DND-41 (cell line): Measurements from ENCODE around the gene ZNF808.
"Not testable (repeated sequence)": the region's sequence is repeated elsewhere in the genome, so short reads cannot be mapped to it uniquely, and the experiment has no call there.

ENCODE experiments used
- ATAC-seq: fragments of 200-7000 bp; cut with Tn5 transposase; 3 replicates; pipeline ENCODE4 v1.9.1; 2021; ENCODE audit warnings: low read depth; ENCODE audit not compliant: insufficient read depth
- DNase-seq: peaks from one replicate; pipeline ENCODE4 v3.0.0-alpha.2; 2020
- H2AFZ ChIP-seq: 2 replicates; pipeline ENCODE4 v1.6.0; 2012; ENCODE audit warnings: low read depth, low read length
- H3K27ac ChIP-seq: 2 replicates; pipeline ENCODE4 v1.5.1; 2012; ENCODE audit warnings: low read length, inconsistent platforms
- H3K27me3 ChIP-seq: fragments of 200-600 bp; sonication (generic); 2 replicates; pipeline ENCODE4 v1.6.0; 2012; ENCODE audit warnings: low read length, mild to moderate bottlenecking, inconsistent platforms; ENCODE audit not compliant: insufficient read depth, poor library complexity
- H3K36me3 ChIP-seq: 2 replicates; pipeline ENCODE4 v1.5.1; 2012; ENCODE audit warnings: low read length, inconsistent platforms; ENCODE audit not compliant: insufficient read depth
- H3K4me1 ChIP-seq: 2 replicates; pipeline ENCODE4 v1.5.1; 2012; ENCODE audit warnings: mild to moderate bottlenecking, low read length; ENCODE audit not compliant: insufficient read depth
- H3K4me2 ChIP-seq: 2 replicates; pipeline ENCODE4 v1.6.0; 2012; ENCODE audit warnings: mild to moderate bottlenecking, moderate library complexity, low read length, inconsistent platforms; ENCODE audit not compliant: insufficient read depth
- H3K4me3 ChIP-seq, 2 experiments: fragments of 200-600 bp in 1 of 2; shearing (Covaris generic) in 1 of 2; 2 replicates each; pipeline ENCODE4 v1.5.1; 2012 to 2016; ENCODE audit warnings: inconsistent platforms in 2 of 2, low read length in 2 of 2, mild to moderate bottlenecking in 2 of 2, low read depth in 1 of 2, moderate library complexity in 1 of 2
- H3K79me2 ChIP-seq: 2 replicates; pipeline ENCODE4 v1.6.0; 2012; ENCODE audit warnings: low read length, inconsistent platforms; ENCODE audit not compliant: insufficient read depth
- H3K9ac ChIP-seq: 2 replicates; pipeline ENCODE4 v1.6.0; 2012; ENCODE audit warnings: low read depth, mild to moderate bottlenecking, inconsistent platforms, low read length, moderate library complexity
- H3K9me3 ChIP-seq: 2 replicates; pipeline ENCODE4 v1.5.1; 2012; ENCODE audit warnings: low read length, moderate library complexity, mild to moderate bottlenecking, inconsistent platforms; ENCODE audit not compliant: insufficient read depth, severe bottlenecking
- H4K20me1 ChIP-seq: 2 replicates; pipeline ENCODE4 v1.6.0; 2012; ENCODE audit warnings: low read length; ENCODE audit not compliant: insufficient read depth
- EZH2 ChIP-seq: IDR thresholded peaks from 3 replicates; pipeline ENCODE4 v1.6.1; 2012; ENCODE audit warnings: borderline replicate concordance, low read depth, mild to moderate bottlenecking, moderate library complexity, low read length, inconsistent platforms; ENCODE audit not compliant: severe bottlenecking
- TF ChIP-seq, protein P1 (sequence below): IDR thresholded peaks from 2 replicates; pipeline ENCODE4 v1.5.1; 2012; ENCODE audit warnings: borderline replicate concordance, low read length, moderate library complexity, mild to moderate bottlenecking; ENCODE audit not compliant: poor library complexity, severe bottlenecking; ENCODE audit errors: extremely low read depth

Gene ZNF808

DNA sequence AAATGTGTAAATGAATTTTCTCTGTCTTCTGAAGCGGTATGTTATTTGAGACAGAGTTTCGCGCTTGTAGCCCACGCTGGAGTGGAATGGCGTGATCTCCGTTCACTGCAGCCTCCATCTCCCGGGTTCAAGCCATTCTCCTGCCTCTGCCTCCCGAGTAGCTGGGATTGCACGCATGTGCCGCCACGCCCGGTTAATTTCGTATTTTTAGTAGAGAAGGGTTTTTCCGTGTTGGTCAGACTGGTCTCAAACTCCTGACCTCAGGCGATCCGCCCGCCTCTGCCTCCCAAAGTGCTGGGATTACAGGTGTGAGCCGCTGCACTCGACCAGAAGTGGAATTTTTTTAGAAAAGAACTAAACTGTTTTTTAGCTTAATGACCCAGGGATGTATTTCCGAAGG, 3.4 kb upstream of the ZNF808 start:
- Histone ChIP-seq H3K79me2 (peaks cover 16% of the 10 kb centered on the region), H3K27me3 (no peaks in the 10 kb centered on the region), H3K4me3 (no peak overlapping the region), H2AFZ (no peak overlapping the region), H3K27ac (no peak overlapping the region), H3K9ac (no peak overlapping the region), H3K9me3 (no peaks in the 10 kb centered on the region), H3K4me2 (no peak overlapping the region), H3K36me3 (no peaks in the 10 kb centered on the region), H3K4me1 (peaks cover 19% of the 10 kb centered on the region), H4K20me1 (peaks cover 2% of the 10 kb centered on the region; the same call in 1 of the 2 replicates)
- no peak for DNase-seq
- TF ChIP-seq EZH2, result no peak
- TF ChIP-seq, protein P1, sequence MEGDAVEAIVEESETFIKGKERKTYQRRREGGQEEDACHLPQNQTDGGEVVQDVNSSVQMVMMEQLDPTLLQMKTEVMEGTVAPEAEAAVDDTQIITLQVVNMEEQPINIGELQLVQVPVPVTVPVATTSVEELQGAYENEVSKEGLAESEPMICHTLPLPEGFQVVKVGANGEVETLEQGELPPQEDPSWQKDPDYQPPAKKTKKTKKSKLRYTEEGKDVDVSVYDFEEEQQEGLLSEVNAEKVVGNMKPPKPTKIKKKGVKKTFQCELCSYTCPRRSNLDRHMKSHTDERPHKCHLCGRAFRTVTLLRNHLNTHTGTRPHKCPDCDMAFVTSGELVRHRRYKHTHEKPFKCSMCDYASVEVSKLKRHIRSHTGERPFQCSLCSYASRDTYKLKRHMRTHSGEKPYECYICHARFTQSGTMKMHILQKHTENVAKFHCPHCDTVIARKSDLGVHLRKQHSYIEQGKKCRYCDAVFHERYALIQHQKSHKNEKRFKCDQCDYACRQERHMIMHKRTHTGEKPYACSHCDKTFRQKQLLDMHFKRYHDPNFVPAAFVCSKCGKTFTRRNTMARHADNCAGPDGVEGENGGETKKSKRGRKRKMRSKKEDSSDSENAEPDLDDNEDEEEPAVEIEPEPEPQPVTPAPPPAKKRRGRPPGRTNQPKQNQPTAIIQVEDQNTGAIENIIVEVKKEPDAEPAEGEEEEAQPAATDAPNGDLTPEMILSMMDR, result no peak
- no peak for ATAC-seq

- H3K4me2 ChIP-seq, result peak overlapping the region; percentile 95
- H3K9me3 ChIP-seq, result no peaks in the 10 kb centered on the region
- H2AFZ ChIP-seq, result peak overlapping the region; percentile 85
- peak; percentile 20 for DNase-seq
- H3K36me3 ChIP-seq, result no peaks in the 10 kb centered on the region
- H4K20me1 ChIP-seq, result peaks cover 3% of the 10 kb centered on the region; the same call in 1 of the 2 replicates
- TF ChIP-seq, protein P1, result no peak
- TF ChIP-seq EZH2, result no peak
- H3K4me3 ChIP-seq, result peak overlapping the region; percentile 64 to 74
- H3K79me2 ChIP-seq, result peaks cover 52% of the 10 kb centered on the region
- peak overlapping the region; percentile 79 for H3K9ac ChIP-seq
- no peaks in the 10 kb centered on the region for H3K27me3 ChIP-seq
- ATAC-seq, result peak; percentile 33
- H3K4me1 ChIP-seq, result peaks cover 27% of the 10 kb centered on the region
- H3K27ac ChIP-seq, result peak overlapping the region; percentile 82
These were observed 486 bp downstream of the ZNF808 start for GRCh38 chr19:52527956-52528351.

- Histone ChIP-seq H3K36me3 (peaks cover 8% of the 10 kb centered on the region; the same call in 1 of the 2 replicates), H3K9me3 (no peaks in the 10 kb centered on the region), H3K9ac (no peak overlapping the region), H3K79me2 (peaks cover 84% of the 10 kb centered on the region), H3K4me1 (peaks cover 50% of the 10 kb centered on the region), H3K27ac (no peak overlapping the region), H3K27me3 (no peaks in the 10 kb centered on the region), H3K4me3 (no peak overlapping the region), H3K4me2 (no peak overlapping the region), H2AFZ (no peak overlapping the region), H4K20me1 (peaks cover 10% of the 10 kb centered on the region; the same call in 1 of the 2 replicates)
- no peak for TF ChIP-seq EZH2
- TF ChIP-seq, protein P1, result no peak
- no peak for ATAC-seq
- no peak for DNase-seq
These were observed 5.0 kb downstream of the ZNF808 start for GRCh38 chr19:52532480-52532879.

- no peaks in the 10 kb centered on the region for H3K27me3 ChIP-seq
- no peak for TF ChIP-seq EZH2
- TF ChIP-seq, protein P1, result no peak
- peaks cover 10% of the 10 kb centered on the region; the same call in 1 of the 2 replicates for H4K20me1 ChIP-seq
- no peak overlapping the region for H3K27ac ChIP-seq
- no peak overlapping the region for H3K9ac ChIP-seq
- peaks cover 8% of the 10 kb centered on the region; the same call in 1 of the 2 replicates for H3K36me3 ChIP-seq
- no peak for DNase-seq
- ATAC-seq, result no peak
- peak overlapping the region; percentile 95 for H3K4me2 ChIP-seq
- no peaks in the 10 kb centered on the region for H3K9me3 ChIP-seq
- no peak overlapping the region for H2AFZ ChIP-seq
- H3K4me3 ChIP-seq, result no peak overlapping the region
- H3K4me1 ChIP-seq, result peaks cover 42% of the 10 kb centered on the region
- H3K79me2 ChIP-seq, result peaks cover 84% of the 10 kb centered on the region
These were observed 6.4 kb downstream of the ZNF808 start for GRCh38 chr19:52533901-52534300.

GRCh38 chr19:52535385-52535770, 7.9 kb downstream of the ZNF808 start:
- Histone ChIP-seq H3K4me2 (peak overlapping the region; percentile 95), H3K27ac (peak overlapping the region; percentile 64), H3K4me1 (peaks cover 37% of the 10 kb centered on the region), H3K9ac (peak overlapping the region; percentile 75), H3K4me3 (peak overlapping the region; percentile 48 to 75), H2AFZ (peak overlapping the region; percentile 67), H4K20me1 (peaks cover 14% of the 10 kb centered on the region; the same call in 1 of the 2 replicates), H3K36me3 (peaks cover 10% of the 10 kb centered on the region; the same call in 1 of the 2 replicates), H3K79me2 (peaks cover 84% of the 10 kb centered on the region)
- not testable (repeated sequence) for H3K27me3 ChIP-seq, H3K9me3 ChIP-seq
- DNase-seq (peak; percentile 70), ATAC-seq (peak; percentile 30)
